ENCODE data around the gene IFI44. TPM values are rescaled to one million over a fixed set of nuclear protein-coding genes. Genes with fewer than 3 reads are reported as not detected.

The IFI44 gene
- total RNA-seq, 1 donor from 2014 or later = not detected

- Mint-ChIP-seq H3K27ac (no peak overlapping the region), H3K4me1 (no peaks in the 10 kb centered on the region), H3K9me3 (no peaks in the 10 kb centered on the region), H3K4me3 (no peak overlapping the region), H3K36me3 (no peaks in the 10 kb centered on the region), H3K27me3 (ENCODE audit: insufficient read depth, low read depth) (no peaks in the 10 kb centered on the region)
- H3K27ac ChIP-seq = no peak overlapping the region
- no peaks in the 10 kb centered on the region for H3K36me3 ChIP-seq
- no peaks in the 10 kb centered on the region for H3F3A ChIP-seq (ENCODE audit: low read depth)
- H3K9me3 ChIP-seq (ENCODE audit: low read depth) = no peaks in the 10 kb centered on the region
- H2AFZ ChIP-seq (replicated peaks) = no peak overlapping the region
- no peaks in the 10 kb centered on the region for H3K4me1 ChIP-seq
- no peak for DNase-seq (ENCODE audit: low spot score)
- no peaks in the 10 kb centered on the region for H4K20me1 ChIP-seq (ENCODE audit: low read depth)
- H3K4me2 ChIP-seq = no peak overlapping the region
- H3K27me3 ChIP-seq = no peaks in the 10 kb centered on the region
- no peak overlapping the region for H3K9ac ChIP-seq
- no peaks in the 10 kb centered on the region for H3K79me2 ChIP-seq (ENCODE audit: low read depth)
- TF ChIP-seq EZH2 (IDR thresholded peaks at IDR 0.05) (no peak), CTCF (IDR thresholded peaks at IDR 0.05) (no peak), EZH2phosphoT487 (IDR thresholded peaks at IDR 0.05) (no peak)
- no peak overlapping the region for H3K4me3 ChIP-seq
Observed at GRCh38 chr1:78678324-78678723, 28.7 kb downstream of the IFI44 start.

GRCh38 chr1:78681265-78681664, 31.6 kb downstream of the IFI44 start:
- H3K9me3 Mint-ChIP-seq = no peaks in the 10 kb centered on the region
- H3K9me3 ChIP-seq (ENCODE audit: low read depth) = no peaks in the 10 kb centered on the region
- H3K27ac ChIP-seq = no peak overlapping the region
- no peaks in the 10 kb centered on the region for H3K36me3 ChIP-seq
- H3K79me2 ChIP-seq (ENCODE audit: low read depth) = no peaks in the 10 kb centered on the region
- no peaks in the 10 kb centered on the region for H3K4me1 ChIP-seq
- H3K27me3 Mint-ChIP-seq (ENCODE audit: insufficient read depth, low read depth) = no peaks in the 10 kb centered on the region
- no peak overlapping the region for H3K4me3 Mint-ChIP-seq
- no peak overlapping the region for H3K4me2 ChIP-seq
- H3K4me1 Mint-ChIP-seq = no peaks in the 10 kb centered on the region
- H3K36me3 Mint-ChIP-seq = no peaks in the 10 kb centered on the region
- TF ChIP-seq CTCF (IDR thresholded peaks at IDR 0.05) (no peak), EZH2 (IDR thresholded peaks at IDR 0.05) (no peak), EZH2phosphoT487 (IDR thresholded peaks at IDR 0.05) (no peak)
- H2AFZ ChIP-seq (replicated peaks) = no peak overlapping the region
- H3K4me3 ChIP-seq = no peak overlapping the region
- no peak overlapping the region for H3K27ac Mint-ChIP-seq
- H3K9ac ChIP-seq = no peak overlapping the region
- no peak for DNase-seq (ENCODE audit: low spot score)
- H4K20me1 ChIP-seq (ENCODE audit: low read depth) = no peaks in the 10 kb centered on the region
- H3K27me3 ChIP-seq = no peaks in the 10 kb centered on the region
- no peaks in the 10 kb centered on the region for H3F3A ChIP-seq (ENCODE audit: low read depth)

- no peak overlapping the region for H3K27ac ChIP-seq
- H4K20me1 ChIP-seq (ENCODE audit: low read depth) = no peaks in the 10 kb centered on the region
- TF ChIP-seq EZH2 (IDR thresholded peaks at IDR 0.05) (no peak), EZH2phosphoT487 (IDR thresholded peaks at IDR 0.05) (no peak), CTCF (IDR thresholded peaks at IDR 0.05) (no peak)
- no peaks in the 10 kb centered on the region for H3K36me3 ChIP-seq
- H3K79me2 ChIP-seq (ENCODE audit: low read depth) = no peaks in the 10 kb centered on the region
- H3K27me3 ChIP-seq = no peaks in the 10 kb centered on the region
- H3K4me1 ChIP-seq = no peaks in the 10 kb centered on the region
- Mint-ChIP-seq H3K4me1 (no peaks in the 10 kb centered on the region), H3K4me3 (no peak overlapping the region), H3K9me3 (no peaks in the 10 kb centered on the region), H3K36me3 (no peaks in the 10 kb centered on the region), H3K27ac (no peak overlapping the region), H3K27me3 (ENCODE audit: insufficient read depth, low read depth) (no peaks in the 10 kb centered on the region)
- H3K9ac ChIP-seq = no peak overlapping the region
- no peak overlapping the region for H3K4me2 ChIP-seq
- no peaks in the 10 kb centered on the region for H3K9me3 ChIP-seq (ENCODE audit: low read depth)
- no peak overlapping the region for H2AFZ ChIP-seq (replicated peaks)
- no peaks in the 10 kb centered on the region for H3F3A ChIP-seq (ENCODE audit: low read depth)
- DNase-seq (ENCODE audit: low spot score) = no peak
- H3K4me3 ChIP-seq = no peak overlapping the region
Observed at GRCh38 chr1:78682496-78682895, 32.9 kb downstream of the IFI44 start.

All from neural progenitor cell (in vitro differentiated cells).